ENCODE results near the gene DISP3.

GRCh38 chr1:11444907-11445306, 34.0 kb upstream of the DISP3 start:
- TF ChIP-seq KDM5B (IDR thresholded peaks at IDR 0.05; ENCODE audit: insufficient replicate concordance, low read depth, low read length) = no peak
- TF ChIP-seq ZNF76 (CRISPR knock-in tag; IDR thresholded peaks at IDR 0.05; ENCODE audit: borderline replicate concordance) = no peak
- TF ChIP-seq CTCF (IDR thresholded peaks at IDR 0.05 in 2 of 3, conservative IDR thresholded peaks at IDR 0.05 in 1 of 3; ENCODE audit: insufficient read depth in 2 of 3, low read depth in 1 of 3, low read length in 3 of 3) = no peak
- TF ChIP-seq EZH2 (IDR thresholded peaks at IDR 0.05; ENCODE audit: borderline replicate concordance, low read depth, low read length) = no peak
- TF ChIP-seq POLR2H (tag; IDR thresholded peaks at IDR 0.05; ENCODE audit: low read depth) = no peak
- TF ChIP-seq ZNF644 (tag; IDR thresholded peaks at IDR 0.05; ENCODE audit: low read depth) = no peak
- TF ChIP-seq POLR2AphosphoS5 (IDR thresholded peaks at IDR 0.05; ENCODE audit: control insufficient read depth, insufficient read depth, low read depth, low read length) = no peak
- TF ChIP-seq ZC3H4 (CRISPR knock-in tag; IDR thresholded peaks at IDR 0.05; ENCODE audit: borderline replicate concordance) = no peak
- no peak for TF ChIP-seq KLF16 (IDR thresholded peaks at IDR 0.05)
